ENCODE measurements around the gene SEMA5B. TPM values are rescaled to one million over a fixed set of nuclear protein-coding genes. Genes with fewer than 3 reads are reported as not detected.

SEMA5B gene
- total RNA-seq, 1 experiment from 2014 or later, result not detected

- ChIA-PET POLR2A (ENCODE audit: unreplicated experiment) (no interaction called here), CTCF (no interaction called here)
- Histone ChIP-seq H3K79me2 (ENCODE audit: low read depth) (no peaks in the 10 kb centered on the region), H4K20me1 (ENCODE audit: insufficient read depth) (no peaks in the 10 kb centered on the region), H3K27me3 (ENCODE audit: insufficient read depth, low read depth) (peaks cover 29% of the 10 kb centered on the region; the same call in 1 of the 2 replicates), H3K9me2 (ENCODE audit: insufficient read depth) (no peaks in the 10 kb centered on the region), H2AFZ (no peak overlapping the region), H3K9me3 (ENCODE audit: insufficient read depth, low read depth) (no peaks in the 10 kb centered on the region), H3K4me3 (no peak overlapping the region), H3K4me1 (replicated peaks; ENCODE audit: insufficient read depth) (no peaks in the 10 kb centered on the region), H3K4me2 (no peak overlapping the region), H3F3A (ENCODE audit: insufficient read depth, low read depth) (no peaks in the 10 kb centered on the region), H3K36me3 (ENCODE audit: low read depth) (no peaks in the 10 kb centered on the region), H3K27ac (no peak overlapping the region)
- TF ChIP-seq, protein P1, sequence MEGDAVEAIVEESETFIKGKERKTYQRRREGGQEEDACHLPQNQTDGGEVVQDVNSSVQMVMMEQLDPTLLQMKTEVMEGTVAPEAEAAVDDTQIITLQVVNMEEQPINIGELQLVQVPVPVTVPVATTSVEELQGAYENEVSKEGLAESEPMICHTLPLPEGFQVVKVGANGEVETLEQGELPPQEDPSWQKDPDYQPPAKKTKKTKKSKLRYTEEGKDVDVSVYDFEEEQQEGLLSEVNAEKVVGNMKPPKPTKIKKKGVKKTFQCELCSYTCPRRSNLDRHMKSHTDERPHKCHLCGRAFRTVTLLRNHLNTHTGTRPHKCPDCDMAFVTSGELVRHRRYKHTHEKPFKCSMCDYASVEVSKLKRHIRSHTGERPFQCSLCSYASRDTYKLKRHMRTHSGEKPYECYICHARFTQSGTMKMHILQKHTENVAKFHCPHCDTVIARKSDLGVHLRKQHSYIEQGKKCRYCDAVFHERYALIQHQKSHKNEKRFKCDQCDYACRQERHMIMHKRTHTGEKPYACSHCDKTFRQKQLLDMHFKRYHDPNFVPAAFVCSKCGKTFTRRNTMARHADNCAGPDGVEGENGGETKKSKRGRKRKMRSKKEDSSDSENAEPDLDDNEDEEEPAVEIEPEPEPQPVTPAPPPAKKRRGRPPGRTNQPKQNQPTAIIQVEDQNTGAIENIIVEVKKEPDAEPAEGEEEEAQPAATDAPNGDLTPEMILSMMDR (conservative IDR thresholded peaks at IDR 0.05), result no peak
- no peak for TF ChIP-seq EZH2 (IDR thresholded peaks at IDR 0.05; ENCODE audit: low read depth)
- BruUV-seq (replicated peaks), result no TSS peak
- no peak for DNase-seq
- intact Hi-C loops (cut with micrococcal nuclease; ENCODE audit: unreplicated experiment), result no loop called here
Measured at GRCh38 chr3:123011447-123011846, 16.1 kb downstream of the SEMA5B start.

DNA sequence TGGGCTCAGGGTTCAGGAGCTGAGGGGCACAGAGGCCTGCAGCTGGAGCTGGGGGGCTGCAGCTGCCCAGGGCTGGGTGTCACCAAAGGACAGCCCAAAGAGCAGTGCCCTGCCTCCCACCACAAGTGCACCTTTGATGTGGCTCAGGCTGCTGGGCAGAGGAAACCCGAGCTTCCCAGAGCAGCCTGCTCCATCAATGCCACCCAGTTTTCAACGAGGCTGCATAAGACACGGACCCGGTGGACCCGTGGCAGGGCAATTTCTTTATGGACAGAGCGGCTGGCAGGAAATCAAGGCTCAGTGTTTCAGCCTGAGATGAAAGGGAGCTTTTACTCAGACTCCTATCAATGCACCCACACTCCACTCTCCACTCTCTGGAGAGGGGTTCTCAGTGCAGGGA lies 18.7 kb downstream of the SEMA5B start:
- no peak overlapping the region for H2AFZ ChIP-seq
- H4K20me1 ChIP-seq (ENCODE audit: insufficient read depth), result no peaks in the 10 kb centered on the region
- peaks cover 22% of the 10 kb centered on the region; the same call in 1 of the 2 replicates for H3K27me3 ChIP-seq (ENCODE audit: insufficient read depth, low read depth)
- H3F3A ChIP-seq (ENCODE audit: insufficient read depth, low read depth), result no peaks in the 10 kb centered on the region
- ChIA-PET CTCF (no interaction called here), POLR2A (ENCODE audit: unreplicated experiment) (no interaction called here)
- no peak overlapping the region for H3K4me2 ChIP-seq
- BruUV-seq (replicated peaks), result no TSS peak
- DNase-seq, result no peak
- no peak overlapping the region for H3K4me3 ChIP-seq
- H3K27ac ChIP-seq, result no peak overlapping the region
- H3K9me3 ChIP-seq (ENCODE audit: insufficient read depth, low read depth), result no peaks in the 10 kb centered on the region
- H3K9me2 ChIP-seq (ENCODE audit: insufficient read depth), result no peaks in the 10 kb centered on the region
- H3K36me3 ChIP-seq (ENCODE audit: low read depth), result no peaks in the 10 kb centered on the region
- H3K4me1 ChIP-seq (replicated peaks; ENCODE audit: insufficient read depth), result no peaks in the 10 kb centered on the region
- TF ChIP-seq, protein P1 (conservative IDR thresholded peaks at IDR 0.05), result no peak
- TF ChIP-seq EZH2 (IDR thresholded peaks at IDR 0.05; ENCODE audit: low read depth), result no peak
- H3K79me2 ChIP-seq (ENCODE audit: low read depth), result no peaks in the 10 kb centered on the region
- intact Hi-C loops (cut with micrococcal nuclease; ENCODE audit: unreplicated experiment), result no loop called here

- Histone ChIP-seq H3K9me3 (ENCODE audit: insufficient read depth, low read depth) (no peaks in the 10 kb centered on the region), H3K27me3 (ENCODE audit: insufficient read depth, low read depth) (peaks cover 34% of the 10 kb centered on the region), H3K36me3 (ENCODE audit: low read depth) (no peaks in the 10 kb centered on the region), H3K4me2 (no peak overlapping the region), H4K20me1 (ENCODE audit: insufficient read depth) (no peaks in the 10 kb centered on the region), H3K27ac (no peak overlapping the region), H2AFZ (no peak overlapping the region), H3K4me3 (no peak overlapping the region), H3K79me2 (ENCODE audit: low read depth) (no peaks in the 10 kb centered on the region), H3K4me1 (replicated peaks; ENCODE audit: insufficient read depth) (no peaks in the 10 kb centered on the region), H3K9me2 (ENCODE audit: insufficient read depth) (no peaks in the 10 kb centered on the region), H3F3A (ENCODE audit: insufficient read depth, low read depth) (no peaks in the 10 kb centered on the region)
- intact Hi-C loops (cut with micrococcal nuclease; ENCODE audit: unreplicated experiment), result no loop called here
- ChIA-PET POLR2A (ENCODE audit: unreplicated experiment) (no interaction called here), CTCF (interaction anchor here (0.6 kb wide), 1 partner anchor 36 kb away, joined by 3 read pairs; no protein-coding TSS in a partner anchor)
- no peak for DNase-seq
- TF ChIP-seq EZH2 (IDR thresholded peaks at IDR 0.05; ENCODE audit: low read depth), result no peak
- TF ChIP-seq, protein P1 (conservative IDR thresholded peaks at IDR 0.05), result no peak
- BruUV-seq (replicated peaks), result no TSS peak
Measured at GRCh38 chr3:123006609-123007008, 21.0 kb downstream of the SEMA5B start.

All from PC-9 (cell line).